ENCODE results near the gene AMOTL1.

GRCh38 chr11:94790661-94791180, 22.6 kb downstream of the AMOTL1 start:
- TF ChIP-seq CTCF (IDR thresholded peaks at IDR 0.05) (no peak), POLR2A (IDR thresholded peaks at IDR 0.05) (no peak)

Measured in esophagus squamous epithelium (tissue), 4 donors.